ENCODE results near the gene DNAL4.

DNA sequence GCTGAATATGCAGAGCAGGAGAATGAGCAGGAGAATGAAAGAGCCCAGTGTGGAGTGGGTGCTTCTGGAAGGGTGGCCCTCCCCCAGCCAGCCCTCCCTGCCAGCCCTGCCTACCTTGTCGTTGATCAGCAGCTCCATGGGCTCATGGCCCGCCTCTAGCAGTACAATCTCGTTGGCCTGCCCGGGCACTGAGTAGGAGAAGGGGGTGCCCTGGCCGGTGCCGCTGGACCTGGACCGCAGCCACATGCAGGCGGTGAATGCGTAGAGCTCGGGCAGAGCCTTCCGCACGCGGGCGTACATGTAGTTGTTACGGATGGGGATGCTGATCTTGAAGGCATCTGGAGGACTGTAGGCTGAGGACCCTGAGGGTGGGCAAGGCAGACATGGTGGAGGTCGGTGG is 32.4 kb upstream of the DNAL4 start:
- TF ChIP-seq EZH2 (IDR thresholded peaks at IDR 0.05; ENCODE audit: low read length) = no peak
- TF ChIP-seq, protein P1, sequence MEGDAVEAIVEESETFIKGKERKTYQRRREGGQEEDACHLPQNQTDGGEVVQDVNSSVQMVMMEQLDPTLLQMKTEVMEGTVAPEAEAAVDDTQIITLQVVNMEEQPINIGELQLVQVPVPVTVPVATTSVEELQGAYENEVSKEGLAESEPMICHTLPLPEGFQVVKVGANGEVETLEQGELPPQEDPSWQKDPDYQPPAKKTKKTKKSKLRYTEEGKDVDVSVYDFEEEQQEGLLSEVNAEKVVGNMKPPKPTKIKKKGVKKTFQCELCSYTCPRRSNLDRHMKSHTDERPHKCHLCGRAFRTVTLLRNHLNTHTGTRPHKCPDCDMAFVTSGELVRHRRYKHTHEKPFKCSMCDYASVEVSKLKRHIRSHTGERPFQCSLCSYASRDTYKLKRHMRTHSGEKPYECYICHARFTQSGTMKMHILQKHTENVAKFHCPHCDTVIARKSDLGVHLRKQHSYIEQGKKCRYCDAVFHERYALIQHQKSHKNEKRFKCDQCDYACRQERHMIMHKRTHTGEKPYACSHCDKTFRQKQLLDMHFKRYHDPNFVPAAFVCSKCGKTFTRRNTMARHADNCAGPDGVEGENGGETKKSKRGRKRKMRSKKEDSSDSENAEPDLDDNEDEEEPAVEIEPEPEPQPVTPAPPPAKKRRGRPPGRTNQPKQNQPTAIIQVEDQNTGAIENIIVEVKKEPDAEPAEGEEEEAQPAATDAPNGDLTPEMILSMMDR (optimal IDR thresholded peaks at IDR 0.05 in 1 of 3, IDR thresholded peaks at IDR 0.05 in 1 of 3, conservative IDR thresholded peaks at IDR 0.05 in 1 of 3; ENCODE audit: extremely low read depth in 1 of 3, insufficient read depth in 2 of 3, low read length in 3 of 3) = no peak

Measured in keratinocyte (primary cell).